Measurements from ENCODE around the gene BNIPL.

Gene BNIPL

GRCh38 chr1:150997949-150998348, 38.4 kb upstream of the BNIPL start:
- TF ChIP-seq CTCF (IDR thresholded peaks at IDR 0.05; ENCODE audit: low read length, missing control alignments): no peak
- no peak overlapping the region for H3K4me3 ChIP-seq (replicated peaks; ENCODE audit: low read depth, low read length)
- no peak for DNase-seq (ENCODE audit: low read depth)

GRCh38 chr1:150999051-150999674, 37.2 kb upstream of the BNIPL start:
- DNase-seq (ENCODE audit: low read depth): peak; percentile 78
- TF ChIP-seq CTCF (IDR thresholded peaks at IDR 0.05; ENCODE audit: low read length, missing control alignments): no peak
- H3K4me3 ChIP-seq (replicated peaks; ENCODE audit: low read depth, low read length): no peak overlapping the region

GRCh38 chr1:150999926-151000325, 36.5 kb upstream of the BNIPL start:
- no peak for DNase-seq (ENCODE audit: low read depth)
- TF ChIP-seq CTCF (IDR thresholded peaks at IDR 0.05; ENCODE audit: low read length, missing control alignments): no peak
- no peak overlapping the region for H3K4me3 ChIP-seq (replicated peaks; ENCODE audit: low read depth, low read length)

GRCh38 chr1:151000408-151000807, 36.0 kb upstream of the BNIPL start:
- no peak for DNase-seq (ENCODE audit: low read depth)
- TF ChIP-seq CTCF (IDR thresholded peaks at IDR 0.05; ENCODE audit: low read length, missing control alignments): no peak
- H3K4me3 ChIP-seq (replicated peaks; ENCODE audit: low read depth, low read length): no peak overlapping the region

- no peak for TF ChIP-seq CTCF (IDR thresholded peaks at IDR 0.05; ENCODE audit: low read length, missing control alignments)
- no peak for DNase-seq (ENCODE audit: low read depth)
- H3K4me3 ChIP-seq (replicated peaks; ENCODE audit: low read depth, low read length): no peak overlapping the region
Measured at GRCh38 chr1:151001602-151002001, 34.8 kb upstream of the BNIPL start.

GRCh38 chr1:151002051-151002450, 34.3 kb upstream of the BNIPL start:
- no peak for TF ChIP-seq CTCF (IDR thresholded peaks at IDR 0.05; ENCODE audit: low read length, missing control alignments)
- H3K4me3 ChIP-seq (replicated peaks; ENCODE audit: low read depth, low read length): no peak overlapping the region
- DNase-seq (ENCODE audit: low read depth): no peak

- DNase-seq (ENCODE audit: low read depth): no peak
- no peak overlapping the region for H3K4me3 ChIP-seq (replicated peaks; ENCODE audit: low read depth, low read length)
- no peak for TF ChIP-seq CTCF (IDR thresholded peaks at IDR 0.05; ENCODE audit: low read length, missing control alignments)
Measured at GRCh38 chr1:151002611-151003010, 33.8 kb upstream of the BNIPL start.

Measured in fibroblast of pulmonary artery (primary cell).